Immature natural killer cell (primary cell): ENCODE measurements around the gene CHSY1. TPM values are rescaled to one million over a fixed set of nuclear protein-coding genes. Genes with fewer than 3 reads are reported as not detected.
A peak's percentile ranks its signal among the peaks of the same experiment; 100 is the strongest.

ENCODE experiments used
- DNase-seq, 3 donors: peaks; one replicate each; pipeline ENCODE4 v3.0.0; 2022; ENCODE audit warnings: mixed read lengths in 1 of 3
- H3K27ac Mint-ChIP-seq, 6 donors: one replicate each; pipeline ENCODE4 v1.8.0; 2020; ENCODE audit warnings: mixed read lengths in 6 of 6, mild to moderate bottlenecking in 5 of 6, inconsistent platforms in 4 of 6, moderate library complexity in 3 of 6
- H3K27me3 Mint-ChIP-seq, 3 donors: one replicate each; pipeline ENCODE4 v1.8.0; 2020 to 2021; ENCODE audit warnings: low read depth in 3 of 3, mild to moderate bottlenecking in 3 of 3, mixed read lengths in 3 of 3, moderate library complexity in 3 of 3, inconsistent platforms in 1 of 3
- H3K36me3 Mint-ChIP-seq, 3 donors: one replicate each; pipeline ENCODE4 v1.8.0; 2020; ENCODE audit warnings: mixed read lengths in 3 of 3, inconsistent platforms in 2 of 3, mild to moderate bottlenecking in 2 of 3
- H3K4me1 Mint-ChIP-seq, 2 donors: one replicate each; pipeline ENCODE4 v1.8.0; 2020; ENCODE audit warnings: inconsistent platforms in 2 of 2, mild to moderate bottlenecking in 2 of 2, mixed read lengths in 2 of 2, moderate library complexity in 1 of 2
- H3K4me3 Mint-ChIP-seq, 5 donors: one replicate each; pipeline ENCODE4 v1.8.0; 2020; ENCODE audit warnings: mild to moderate bottlenecking in 5 of 5, mixed read lengths in 5 of 5, inconsistent platforms in 3 of 5, moderate library complexity in 3 of 5
- H3K9me3 Mint-ChIP-seq, 6 donors: one replicate each; pipeline ENCODE4 v1.8.0; 2020; ENCODE audit warnings: mild to moderate bottlenecking in 6 of 6, mixed read lengths in 6 of 6, inconsistent platforms in 4 of 6, moderate library complexity in 3 of 6
- polyA plus RNA-seq, 3 donors: library from polyadenylated mRNA; unstranded; fragments of 300-500 nt; fragmentation: Illumina TruSeq; gene quantifications; one replicate each; pipeline ENCODE4 v1.2.3, GENCODE V29; 2021

CHSY1 gene
- polyA plus RNA-seq, 3 donors from 2014 or later, result 2.8 to 4.0 (median 2.8) TPM

DNA sequence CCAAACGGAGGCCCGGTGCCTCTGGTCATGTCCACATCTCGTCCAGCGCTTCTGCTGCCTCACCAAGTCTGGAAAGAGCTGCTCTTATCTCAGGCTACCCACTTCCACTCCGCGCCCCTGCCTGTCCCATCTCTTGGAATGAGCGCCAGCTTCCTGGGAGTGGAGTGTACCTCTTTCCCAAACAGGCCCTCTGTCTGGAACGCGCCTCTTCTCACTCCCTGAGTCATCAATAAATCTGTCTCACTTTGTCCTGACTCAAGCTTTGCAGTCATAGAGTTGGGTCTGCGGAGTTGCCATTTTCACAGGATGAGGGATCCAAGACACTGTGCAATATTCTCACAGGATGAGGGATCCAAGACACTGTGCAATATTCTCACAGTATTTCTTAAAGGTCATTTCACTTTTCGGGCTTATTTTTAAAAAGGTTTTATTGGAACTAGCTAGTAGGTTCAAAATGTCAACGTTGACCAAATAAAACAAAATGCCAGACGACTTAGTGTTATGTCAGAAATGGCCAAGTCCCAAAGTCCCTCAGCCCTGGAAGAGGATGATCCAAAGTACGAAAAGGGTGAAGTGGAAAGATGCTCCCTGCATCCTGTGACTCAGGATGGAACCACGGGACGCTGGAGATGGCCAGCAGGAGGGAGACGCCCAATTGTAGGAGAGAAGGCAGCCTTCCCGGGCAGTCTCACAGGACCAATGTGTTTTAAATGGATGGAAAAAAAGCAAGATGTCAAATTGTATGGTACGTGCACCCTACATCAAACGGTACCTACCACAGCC, 81.1 kb downstream of the CHSY1 start:
- no peak overlapping the region for H3K27ac Mint-ChIP-seq
- peaks cover 0 to 16% (median 8%) of the 10 kb centered on the region in 6 donors for H3K9me3 Mint-ChIP-seq
- peaks cover 0 to 1% (median 1%) of the 10 kb centered on the region in 3 donors for H3K27me3 Mint-ChIP-seq
- peaks cover 19 to 21% of the 10 kb centered on the region in 2 donors for H3K4me1 Mint-ChIP-seq
- DNase-seq, result no peak
- H3K36me3 Mint-ChIP-seq, result peaks cover 8 to 11% (median 10%) of the 10 kb centered on the region in 3 donors
- no peak overlapping the region for H3K4me3 Mint-ChIP-seq

DNA sequence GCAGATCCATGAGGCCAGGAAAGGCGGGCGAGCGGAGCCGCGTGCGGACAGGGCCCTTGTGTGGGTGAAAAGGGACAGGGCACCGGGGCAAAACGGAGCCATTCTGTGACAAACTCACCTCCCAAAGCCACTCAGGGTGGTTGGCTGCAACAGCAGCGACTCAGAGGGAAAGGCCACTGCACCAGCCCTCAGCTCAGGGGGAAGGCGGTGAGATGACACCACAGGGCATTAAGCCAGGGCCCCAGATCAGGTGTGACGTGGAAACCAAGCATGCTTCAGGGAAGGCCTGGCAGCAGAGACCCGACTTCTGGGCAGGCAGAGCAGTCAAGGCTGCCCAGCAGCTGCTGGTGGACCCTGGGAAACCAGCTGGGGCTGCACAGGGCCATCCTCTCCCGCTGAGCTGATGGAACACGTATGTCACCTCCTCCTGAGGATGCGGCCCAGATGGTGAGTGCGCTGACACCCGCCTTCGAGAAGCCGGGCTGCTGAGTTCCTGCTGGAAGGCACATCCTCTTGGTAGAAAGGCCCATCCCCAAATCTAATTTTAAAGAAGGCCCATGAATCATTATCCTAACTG, 82.3 kb downstream of the CHSY1 start:
- H3K4me3 Mint-ChIP-seq, result no peak overlapping the region
- no peak for DNase-seq
- peaks cover 0 to 1% (median 1%) of the 10 kb centered on the region in 3 donors for H3K27me3 Mint-ChIP-seq
- peaks cover 3 to 28% (median 18%) of the 10 kb centered on the region in 6 donors for H3K9me3 Mint-ChIP-seq
- H3K4me1 Mint-ChIP-seq, result peaks cover 16 to 21% of the 10 kb centered on the region in 2 donors
- no peak overlapping the region for H3K27ac Mint-ChIP-seq
- H3K36me3 Mint-ChIP-seq, result peaks cover 9 to 17% (median 14%) of the 10 kb centered on the region in 3 donors

DNA sequence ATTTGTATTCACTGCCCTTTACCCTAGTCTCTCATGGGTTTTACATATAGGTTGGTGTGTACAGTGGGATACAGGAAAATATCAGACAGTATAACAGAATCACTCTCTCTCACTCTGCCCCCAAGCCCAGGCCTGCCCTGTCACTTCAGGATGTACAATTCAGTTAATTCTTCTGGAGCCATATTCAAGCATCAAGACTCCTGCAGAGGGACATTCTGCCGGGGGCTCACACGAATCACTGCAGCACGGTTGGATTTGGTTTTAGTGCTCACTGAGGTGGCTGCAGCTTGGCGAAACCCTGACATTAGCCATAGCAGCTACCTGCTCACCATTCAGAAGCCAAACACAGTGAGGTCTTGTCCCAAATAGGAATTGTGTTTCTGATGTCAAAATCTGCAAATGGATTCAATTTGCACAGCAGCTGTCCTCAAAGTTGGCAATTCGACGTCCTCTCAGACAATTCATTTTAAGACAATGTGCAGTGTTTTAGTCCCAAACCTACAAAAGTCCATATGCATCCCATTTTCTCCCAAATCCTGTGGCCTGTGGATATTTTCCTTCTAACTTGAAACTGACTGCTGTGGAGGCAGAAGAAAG, 82.9 kb downstream of the CHSY1 start:
- H3K4me1 Mint-ChIP-seq, result peaks cover 16 to 21% of the 10 kb centered on the region in 2 donors
- no peak for DNase-seq
- H3K4me3 Mint-ChIP-seq, result peak overlapping the region in 3 of 5 donors; percentile 14 to 50 (median 35)
- peak overlapping the region in 1 of 6 donors; percentile 47 for H3K27ac Mint-ChIP-seq
- H3K9me3 Mint-ChIP-seq, result peaks cover 3 to 34% (median 21%) of the 10 kb centered on the region in 6 donors
- peaks cover 1 to 4% (median 3%) of the 10 kb centered on the region in 3 donors for H3K27me3 Mint-ChIP-seq
- H3K36me3 Mint-ChIP-seq, result peaks cover 12 to 22% (median 16%) of the 10 kb centered on the region in 3 donors

DNA sequence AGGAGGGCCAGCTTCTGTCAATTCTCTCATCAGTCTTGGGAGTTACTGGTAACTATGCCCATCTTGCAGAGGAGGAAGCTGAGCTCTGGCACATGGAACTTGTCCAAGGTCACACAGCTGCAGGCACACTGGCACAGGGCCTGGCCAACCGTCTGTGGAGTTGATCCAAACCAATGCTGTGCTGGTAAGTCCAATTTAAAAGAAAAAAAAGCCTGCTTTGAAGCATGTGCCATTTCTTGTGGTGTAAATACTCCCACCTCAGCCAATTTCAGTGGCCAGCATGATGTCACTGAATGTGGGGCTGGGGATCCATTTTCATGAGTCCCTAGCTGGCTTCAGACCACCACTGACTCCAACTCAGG, 83.4 kb downstream of the CHSY1 start:
- Mint-ChIP-seq H3K9me3 (peaks cover 3 to 37% (median 21%) of the 10 kb centered on the region in 6 donors), H3K4me3 (peak overlapping the region in 3 of 5 donors; percentile 54 to 61 (median 60))

DNA sequence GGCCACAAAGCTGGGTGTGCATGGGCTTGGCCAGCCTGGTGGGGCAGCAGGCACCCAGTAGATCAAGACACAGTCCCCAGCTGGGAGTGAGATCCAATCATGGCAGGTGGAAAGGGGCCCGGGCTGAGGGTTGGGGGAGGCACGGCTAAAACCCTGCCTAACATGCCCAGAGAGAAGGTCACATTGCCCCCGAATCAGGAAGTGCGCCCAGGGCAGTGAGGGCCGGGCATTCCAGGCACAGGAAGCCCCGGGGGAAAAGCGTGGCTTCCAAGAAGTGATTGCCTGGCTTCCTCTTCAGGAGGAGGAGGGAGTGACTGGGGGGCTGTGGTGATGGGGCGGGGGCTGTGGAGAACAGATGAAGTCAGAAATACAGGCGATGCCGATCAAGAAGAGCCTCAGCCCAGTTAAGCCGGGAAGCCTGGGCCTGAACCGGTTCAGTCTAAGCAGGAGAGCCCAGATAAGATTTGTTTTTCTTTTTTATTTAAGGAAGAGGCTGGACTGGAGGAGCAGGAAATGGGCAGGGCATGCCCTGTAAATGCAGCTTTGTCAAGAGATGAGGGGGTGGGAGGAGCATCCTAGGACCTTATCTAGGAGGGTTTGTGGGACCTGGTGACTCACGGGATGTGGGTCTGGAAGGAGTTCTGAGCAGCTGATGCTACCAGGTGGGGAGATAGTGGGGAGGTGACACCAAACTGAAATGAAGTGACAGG, 83.9 kb downstream of the CHSY1 start:
- H3K27me3 Mint-ChIP-seq, result peaks cover 1 to 6% (median 3%) of the 10 kb centered on the region in 3 donors
- peak overlapping the region in 5 of 6 donors; percentile 26 to 79 (median 69) for H3K27ac Mint-ChIP-seq
- H3K4me3 Mint-ChIP-seq, result peak overlapping the region; percentile 54 to 68 (median 60)
- H3K36me3 Mint-ChIP-seq, result peaks cover 12 to 23% (median 14%) of the 10 kb centered on the region in 3 donors
- DNase-seq, result peak in 1 of 3 donors; percentile 4
- peaks cover 3 to 37% (median 21%) of the 10 kb centered on the region in 6 donors for H3K9me3 Mint-ChIP-seq
- peaks cover 16 to 21% of the 10 kb centered on the region in 2 donors for H3K4me1 Mint-ChIP-seq

More for the DNA sequence above, 83.4 kb downstream of the CHSY1 start:
- Mint-ChIP-seq H3K36me3 (peaks cover 12 to 23% (median 14%) of the 10 kb centered on the region in 3 donors), H3K27me3 (peaks cover 1 to 6% (median 3%) of the 10 kb centered on the region in 3 donors), H3K4me1 (peaks cover 16 to 21% of the 10 kb centered on the region in 2 donors), H3K27ac (peak overlapping the region in 3 of 6 donors; percentile 51 to 79 (median 72))
- DNase-seq, result no peak

DNA sequence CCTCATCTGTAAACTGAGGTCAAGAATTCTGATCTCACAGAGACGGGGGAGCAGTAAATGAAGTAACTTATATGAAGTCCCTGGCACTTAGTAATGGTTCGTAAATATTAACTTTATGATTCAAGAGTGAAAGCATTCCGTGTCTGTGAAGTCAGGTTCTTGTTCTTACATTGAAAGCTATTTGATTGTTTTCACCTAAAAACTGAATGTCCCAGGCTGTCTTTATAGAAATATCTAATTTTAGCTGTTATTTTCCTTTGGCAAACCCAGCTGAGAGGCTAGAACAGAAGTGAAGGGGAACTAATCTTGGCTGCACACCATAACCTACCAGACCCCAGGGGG, 84.5 kb downstream of the CHSY1 start:
- Mint-ChIP-seq H3K4me3 (peak overlapping the region; percentile 54 to 68 (median 60)), H3K36me3 (peaks cover 12 to 23% (median 14%) of the 10 kb centered on the region in 3 donors), H3K9me3 (peaks cover 3 to 37% (median 21%) of the 10 kb centered on the region in 6 donors), H3K27me3 (peaks cover 1 to 6% (median 3%) of the 10 kb centered on the region in 3 donors), H3K27ac (peak overlapping the region in 5 of 6 donors; percentile 26 to 79 (median 69)), H3K4me1 (peaks cover 16 to 21% of the 10 kb centered on the region in 2 donors)
- DNase-seq, result no peak

DNA sequence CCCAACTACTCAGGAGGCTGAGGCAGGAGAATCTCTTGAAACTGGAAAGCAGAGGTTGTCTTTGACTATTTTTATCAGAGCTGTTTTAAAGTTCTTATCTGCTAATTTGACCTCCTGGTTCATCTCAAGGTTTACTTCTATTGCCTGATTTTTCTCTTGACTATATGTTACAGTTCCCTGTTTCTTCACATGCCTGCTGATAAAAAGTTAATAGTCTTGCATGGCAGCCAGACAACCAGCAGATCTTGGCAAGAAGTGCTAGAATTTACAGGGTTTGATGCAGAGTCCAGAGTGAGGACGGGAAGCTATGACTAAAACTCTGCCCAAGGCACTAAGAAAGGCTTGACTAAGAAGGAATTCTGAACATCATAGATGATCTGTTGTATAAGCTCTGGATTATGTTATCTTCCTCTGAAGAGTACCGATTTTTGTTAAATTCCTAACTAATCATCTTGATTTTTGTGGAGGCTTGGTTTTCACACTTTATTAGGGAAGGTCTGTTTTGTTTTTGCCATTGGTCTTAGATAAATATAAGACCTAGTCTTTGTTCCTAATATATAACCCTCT, 85.9 kb downstream of the CHSY1 start:
- Mint-ChIP-seq H3K27ac (no peak overlapping the region), H3K4me1 (peaks cover 16 to 21% of the 10 kb centered on the region in 2 donors), H3K27me3 (peaks cover 3 to 6% (median 3%) of the 10 kb centered on the region in 3 donors), H3K36me3 (peaks cover 12 to 23% (median 14%) of the 10 kb centered on the region in 3 donors), H3K4me3 (no peak overlapping the region), H3K9me3 (peaks cover 3 to 37% (median 21%) of the 10 kb centered on the region in 6 donors)
- no peak for DNase-seq

DNA sequence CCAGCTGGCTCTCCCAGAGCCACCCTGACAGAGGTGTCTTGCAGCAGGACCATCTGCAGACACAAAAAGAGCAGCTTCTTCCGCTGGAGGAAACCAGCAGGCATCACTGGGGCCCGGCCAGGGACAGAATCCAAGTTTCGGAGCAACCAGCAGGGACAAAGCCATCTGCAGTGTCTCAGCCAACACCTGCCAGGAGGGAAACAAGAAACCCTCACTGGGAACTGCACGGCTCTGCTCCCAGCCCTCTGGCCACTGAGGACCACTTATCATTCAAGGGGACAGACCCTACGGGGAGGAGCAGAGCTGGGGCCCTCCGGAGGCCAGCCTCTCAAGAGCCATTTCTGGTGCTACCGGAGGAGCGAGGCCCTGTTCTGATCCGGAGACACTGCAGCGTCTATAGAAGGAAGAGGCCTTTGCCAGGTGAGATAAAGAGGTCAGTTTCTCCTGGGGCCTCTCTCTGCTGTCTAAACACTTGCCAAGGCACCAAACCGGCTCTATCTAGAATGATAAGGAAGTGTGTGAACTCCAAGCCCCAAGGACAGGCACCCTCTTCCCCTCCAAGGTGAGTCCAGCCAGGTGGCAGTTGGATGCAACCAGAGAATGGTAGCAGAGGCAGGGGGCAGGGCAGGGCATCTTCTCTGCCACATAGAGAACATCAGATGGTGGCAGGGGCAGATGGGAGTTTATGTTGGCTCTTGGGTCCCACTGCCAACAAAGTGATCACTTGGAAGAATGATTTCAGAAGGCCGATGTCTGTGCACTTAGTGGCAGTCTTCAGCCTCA, 89.0 kb downstream of the CHSY1 start:
- Mint-ChIP-seq H3K27me3 (peaks cover 3 to 4% (median 3%) of the 10 kb centered on the region in 3 donors), H3K4me3 (no peak overlapping the region), H3K36me3 (peaks cover 12 to 23% (median 14%) of the 10 kb centered on the region in 3 donors), H3K4me1 (peaks cover 19 to 22% of the 10 kb centered on the region in 2 donors), H3K27ac (no peak overlapping the region), H3K9me3 (peaks cover 3 to 37% (median 21%) of the 10 kb centered on the region in 6 donors)
- no peak for DNase-seq

DNA sequence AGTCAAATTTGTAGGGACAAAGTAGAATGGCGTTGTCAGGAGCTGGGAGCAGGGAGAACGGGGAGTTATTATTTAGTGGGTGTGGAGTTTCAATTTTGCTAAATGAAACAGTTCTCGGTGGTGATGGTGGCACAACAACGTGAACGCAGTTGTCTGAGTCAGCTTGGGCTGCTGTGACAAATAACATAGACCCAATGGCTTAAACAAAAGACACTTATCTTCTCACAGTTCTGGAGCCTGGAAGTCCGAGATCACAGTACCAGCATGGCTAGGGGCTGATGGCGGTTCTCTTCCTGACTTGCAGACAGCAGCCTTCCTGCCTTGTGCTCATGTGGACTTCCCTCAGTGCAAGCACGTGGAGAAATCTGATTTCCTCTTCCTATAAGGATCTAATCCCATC, 90.2 kb downstream of the CHSY1 start:
- DNase-seq, result no peak
- Mint-ChIP-seq H3K9me3 (peaks cover 3 to 30% (median 20%) of the 10 kb centered on the region in 6 donors), H3K4me1 (peaks cover 13 to 14% of the 10 kb centered on the region in 2 donors), H3K27me3 (peaks cover 3 to 6% (median 4%) of the 10 kb centered on the region in 3 donors), H3K27ac (no peak overlapping the region), H3K4me3 (no peak overlapping the region), H3K36me3 (peaks cover 12 to 19% (median 14%) of the 10 kb centered on the region in 3 donors)

DNA sequence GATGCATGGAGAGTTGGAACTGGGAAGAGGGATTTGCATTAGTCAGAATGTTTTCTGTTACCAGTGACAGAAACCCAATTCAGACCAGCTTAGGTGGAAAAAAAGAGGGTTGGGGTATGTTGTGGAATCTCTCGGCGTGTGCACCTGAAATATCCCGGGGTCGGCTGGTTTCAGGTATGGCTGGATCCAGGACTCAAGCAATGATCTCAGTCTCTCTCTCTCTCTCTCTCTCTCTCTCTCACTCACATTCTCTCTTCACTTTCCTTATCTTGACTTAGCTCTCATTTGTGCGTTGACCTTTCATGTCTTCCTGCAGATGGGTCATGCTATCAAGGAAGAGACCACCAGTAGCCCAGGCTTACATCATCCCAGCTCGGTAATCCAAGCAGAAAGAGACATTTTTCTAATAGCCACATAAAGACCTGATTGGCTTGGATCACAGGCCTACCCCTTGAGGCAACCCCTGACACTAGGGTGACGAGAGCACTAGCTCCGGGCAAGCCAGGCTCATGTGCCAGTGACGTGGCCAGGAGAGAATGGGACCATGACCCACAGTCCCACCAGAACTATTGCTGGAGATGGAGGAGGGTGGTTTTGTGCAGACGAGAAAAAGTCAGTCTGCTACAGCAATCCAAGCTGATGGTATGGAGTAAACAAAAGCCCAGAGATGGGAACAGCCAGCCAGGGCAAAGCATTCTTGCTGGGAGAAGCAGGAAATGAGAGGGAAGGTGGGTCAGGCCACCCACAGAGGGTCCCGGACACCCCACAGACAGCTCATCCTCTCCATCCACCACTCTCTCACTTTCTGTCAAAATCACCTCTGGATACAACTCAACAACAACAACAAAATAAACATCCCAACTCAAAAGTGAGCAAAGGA, 91.7 kb downstream of the CHSY1 start:
- DNase-seq, result no peak
- H3K9me3 Mint-ChIP-seq, result peaks cover under 1 to 15% (median 10%) of the 10 kb centered on the region in 6 donors
- H3K4me3 Mint-ChIP-seq, result peak overlapping the region in 1 of 5 donors; percentile 15
- peaks cover 3 to 7% (median 7%) of the 10 kb centered on the region in 3 donors for H3K27me3 Mint-ChIP-seq
- H3K27ac Mint-ChIP-seq, result no peak overlapping the region
- peaks cover 6 to 9% (median 8%) of the 10 kb centered on the region in 3 donors for H3K36me3 Mint-ChIP-seq
- H3K4me1 Mint-ChIP-seq, result peaks cover 14 to 15% of the 10 kb centered on the region in 2 donors

DNA sequence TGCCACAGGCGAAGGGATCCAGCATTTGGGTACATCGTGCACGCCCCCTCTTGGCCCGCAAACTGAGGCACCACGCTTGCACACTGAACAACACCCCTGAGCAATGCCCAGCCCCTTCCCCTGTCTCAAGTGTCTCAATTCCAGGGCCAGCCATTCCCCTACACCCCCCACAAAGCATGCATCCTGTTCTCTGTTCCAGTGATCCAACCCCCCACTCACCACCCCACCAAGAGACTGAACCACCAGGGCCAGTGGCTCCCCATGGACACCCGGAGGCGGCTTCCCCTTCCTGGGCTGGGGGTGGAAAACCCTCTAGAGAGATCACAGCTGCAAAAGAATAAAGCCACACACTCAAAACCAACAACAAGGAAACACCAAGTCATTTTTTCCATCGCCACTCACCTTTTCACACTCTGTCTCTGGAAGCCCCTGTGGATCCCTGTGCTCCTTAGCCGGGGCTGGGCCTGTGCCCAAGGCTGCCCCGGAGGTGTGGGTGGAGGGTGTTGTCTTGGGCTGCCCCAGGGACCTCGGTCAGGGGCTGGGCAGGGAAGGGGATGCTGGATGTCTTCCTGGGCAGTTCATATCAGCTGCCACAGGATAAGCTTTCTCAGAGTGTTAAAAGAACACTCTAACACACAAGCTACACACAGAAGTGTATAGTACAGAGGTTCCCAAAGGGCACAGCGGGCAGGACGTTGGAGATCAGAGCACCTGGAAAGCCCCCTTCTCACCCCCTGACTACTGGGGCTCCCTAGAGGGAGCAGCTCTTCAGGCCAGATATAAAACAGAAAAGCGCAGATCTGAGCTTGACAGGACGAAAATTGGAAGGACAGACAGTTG, 92.5 kb downstream of the CHSY1 start:
- DNase-seq, result no peak
- Mint-ChIP-seq H3K36me3 (peaks cover 3 to 4% (median 4%) of the 10 kb centered on the region in 3 donors), H3K27ac (no peak overlapping the region)

More for the DNA sequence above, 92.5 kb downstream of the CHSY1 start:
- Mint-ChIP-seq H3K4me3 (peak overlapping the region in 1 of 5 donors; percentile 54), H3K27me3 (peaks cover under 1 to 8% (median 7%) of the 10 kb centered on the region in 3 donors), H3K4me1 (peaks cover 14 to 15% of the 10 kb centered on the region in 2 donors), H3K9me3 (peaks cover 0 to 7% (median 4%) of the 10 kb centered on the region in 6 donors)
